Measurements from ENCODE around the gene TMEM30A. TPM values are rescaled to one million over a fixed set of nuclear protein-coding genes. Genes with fewer than 3 reads are reported as not detected.

TMEM30A gene
- total and polyA plus RNA-seq, 2 experiments from 2014 or later = 30.0 to 33.5 TPM

GRCh38 chr6:75307364-75308004, 22.9 kb upstream of the TMEM30A start:
- H3K36me3 ChIP-seq = peaks cover 33% of the 10 kb centered on the region
- H3K9me3 ChIP-seq (ENCODE audit: low read depth) = no peaks in the 10 kb centered on the region
- H3K4me3 ChIP-seq = no peak overlapping the region
- peaks cover 10% of the 10 kb centered on the region for H3K4me1 ChIP-seq (ENCODE audit: low read depth)
- TF ChIP-seq, protein P1, sequence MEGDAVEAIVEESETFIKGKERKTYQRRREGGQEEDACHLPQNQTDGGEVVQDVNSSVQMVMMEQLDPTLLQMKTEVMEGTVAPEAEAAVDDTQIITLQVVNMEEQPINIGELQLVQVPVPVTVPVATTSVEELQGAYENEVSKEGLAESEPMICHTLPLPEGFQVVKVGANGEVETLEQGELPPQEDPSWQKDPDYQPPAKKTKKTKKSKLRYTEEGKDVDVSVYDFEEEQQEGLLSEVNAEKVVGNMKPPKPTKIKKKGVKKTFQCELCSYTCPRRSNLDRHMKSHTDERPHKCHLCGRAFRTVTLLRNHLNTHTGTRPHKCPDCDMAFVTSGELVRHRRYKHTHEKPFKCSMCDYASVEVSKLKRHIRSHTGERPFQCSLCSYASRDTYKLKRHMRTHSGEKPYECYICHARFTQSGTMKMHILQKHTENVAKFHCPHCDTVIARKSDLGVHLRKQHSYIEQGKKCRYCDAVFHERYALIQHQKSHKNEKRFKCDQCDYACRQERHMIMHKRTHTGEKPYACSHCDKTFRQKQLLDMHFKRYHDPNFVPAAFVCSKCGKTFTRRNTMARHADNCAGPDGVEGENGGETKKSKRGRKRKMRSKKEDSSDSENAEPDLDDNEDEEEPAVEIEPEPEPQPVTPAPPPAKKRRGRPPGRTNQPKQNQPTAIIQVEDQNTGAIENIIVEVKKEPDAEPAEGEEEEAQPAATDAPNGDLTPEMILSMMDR (IDR thresholded peaks at IDR 0.05; ENCODE audit: low read depth, low read length) = no peak
- no peak for DNase-seq (ENCODE audit: low read depth in 1 of 2, low spot score in 1 of 2)
- H3K27me3 ChIP-seq = no peaks in the 10 kb centered on the region
- H3K27ac ChIP-seq = no peak overlapping the region

GRCh38 chr6:75306064-75306463, 21.5 kb upstream of the TMEM30A start:
- H3K27ac ChIP-seq = peak overlapping the region; percentile 39

DNA sequence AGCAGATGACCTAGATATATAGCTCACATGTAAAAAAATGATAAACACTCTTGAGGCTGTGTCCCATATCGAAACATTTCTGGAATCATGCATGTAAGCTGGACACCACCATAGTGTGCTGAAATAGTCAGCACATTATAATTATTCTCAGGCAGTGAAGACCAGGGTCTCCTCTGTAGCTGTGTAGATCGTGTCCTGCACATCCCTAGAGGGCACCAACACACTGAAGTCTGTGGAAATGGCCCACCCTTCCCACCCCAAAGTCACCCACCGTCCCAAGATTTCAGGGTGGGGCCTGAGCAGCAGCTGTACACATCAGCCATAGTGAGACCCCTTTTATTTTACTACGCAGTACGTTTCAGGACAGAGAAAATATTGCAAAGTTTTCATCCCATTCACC, 21.0 kb upstream of the TMEM30A start:
- H3K4me1 ChIP-seq (ENCODE audit: low read depth) = peaks cover 10% of the 10 kb centered on the region
- TF ChIP-seq, protein P1 (IDR thresholded peaks at IDR 0.05; ENCODE audit: low read depth, low read length) = no peak
- no peak for DNase-seq (ENCODE audit: low read depth in 1 of 2, low spot score in 1 of 2)

More at GRCh38 chr6:75306064-75306463, 21.5 kb upstream of the TMEM30A start:
- Histone ChIP-seq H3K4me1 (ENCODE audit: low read depth) (peaks cover 10% of the 10 kb centered on the region), H3K4me3 (no peak overlapping the region), H3K9me3 (ENCODE audit: low read depth) (no peaks in the 10 kb centered on the region), H3K36me3 (peaks cover 24% of the 10 kb centered on the region), H3K27me3 (no peaks in the 10 kb centered on the region)
- DNase-seq (ENCODE audit: low read depth in 1 of 2, low spot score in 1 of 2) = peak in 1 of 2 donors; percentile 52
- TF ChIP-seq, protein P1 (IDR thresholded peaks at IDR 0.05; ENCODE audit: low read depth, low read length) = no peak

GRCh38 chr6:75302280-75302679, 17.7 kb upstream of the TMEM30A start:
- Histone ChIP-seq H3K27ac (peak overlapping the region; percentile 57), H3K27me3 (no peaks in the 10 kb centered on the region), H3K9me3 (ENCODE audit: low read depth) (no peaks in the 10 kb centered on the region), H3K4me3 (no peak overlapping the region), H3K4me1 (ENCODE audit: low read depth) (no peaks in the 10 kb centered on the region), H3K36me3 (peaks cover 7% of the 10 kb centered on the region)
- no peak for DNase-seq (ENCODE audit: low read depth in 1 of 2, low spot score in 1 of 2)
- TF ChIP-seq, protein P1 (IDR thresholded peaks at IDR 0.05; ENCODE audit: low read depth, low read length) = no peak

More for the DNA sequence above, 21.0 kb upstream of the TMEM30A start:
- H3K27ac ChIP-seq = peak overlapping the region; percentile 39
- peaks cover 22% of the 10 kb centered on the region for H3K36me3 ChIP-seq
- no peaks in the 10 kb centered on the region for H3K9me3 ChIP-seq (ENCODE audit: low read depth)
- no peaks in the 10 kb centered on the region for H3K27me3 ChIP-seq
- no peak overlapping the region for H3K4me3 ChIP-seq

GRCh38 chr6:75301537-75301936, 16.9 kb upstream of the TMEM30A start:
- Histone ChIP-seq H3K36me3 (peaks cover 7% of the 10 kb centered on the region), H3K9me3 (ENCODE audit: low read depth) (no peaks in the 10 kb centered on the region), H3K4me3 (no peak overlapping the region), H3K4me1 (ENCODE audit: low read depth) (no peaks in the 10 kb centered on the region), H3K27ac (peak overlapping the region; percentile 57), H3K27me3 (no peaks in the 10 kb centered on the region)
- no peak for DNase-seq (ENCODE audit: low read depth in 1 of 2, low spot score in 1 of 2)
- TF ChIP-seq, protein P1 (IDR thresholded peaks at IDR 0.05; ENCODE audit: low read depth, low read length) = no peak

Data from cardiac muscle cell (in vitro differentiated cells and primary cell).